Natural killer cell (primary cell): ENCODE data around the gene CPLX1. TPM values are rescaled to one million over a fixed set of nuclear protein-coding genes. Genes with fewer than 3 reads are reported as not detected.

Source experiments
- ATAC-seq, 3 donors: fragments of 150-1000 bp in 2 of 3; fragments of 200-7000 bp in 1 of 3; cut with Tn5 transposase; 1 replicate in 1 of 3; 2 replicates in 2 of 3; pipeline ENCODE4 v1.10.0; 2021; ENCODE audit warnings: mild to moderate bottlenecking in 2 of 3, moderate library complexity in 2 of 3
- DNase-seq, 2 donors: peaks; one replicate each; pipeline versions ENCODE4 v3.0.0 to v3.0.0-alpha.2; 2013 to 2021; ENCODE audit warnings: mixed read lengths in 1 of 2
- H3K27ac ChIP-seq: one replicate; pipeline ENCODE4 v1.5.1; 2013; ENCODE audit warnings: mild to moderate bottlenecking, low read length
- H3K27me3 ChIP-seq: one replicate; pipeline ENCODE4 v1.6.1; 2013; ENCODE audit warnings: low read length; ENCODE audit not compliant: control insufficient read depth, insufficient read depth
- H3K36me3 ChIP-seq: one replicate; pipeline ENCODE4 v1.6.1; 2013; ENCODE audit warnings: low read length; ENCODE audit not compliant: control insufficient read depth, insufficient read depth
- H3K4me1 ChIP-seq: one replicate; pipeline ENCODE4 v1.6.1; 2013; ENCODE audit warnings: low read length; ENCODE audit not compliant: control insufficient read depth, insufficient read depth
- H3K4me3 ChIP-seq: one replicate; pipeline ENCODE4 v1.5.1; 2013; ENCODE audit warnings: low read length
- H3K9me3 ChIP-seq: one replicate; pipeline ENCODE4 v1.6.1; 2013; ENCODE audit warnings: low read length; ENCODE audit not compliant: control insufficient read depth, insufficient read depth
- H3K27ac Mint-ChIP-seq, 2 donors: one replicate each; pipeline ENCODE4 v1.8.0; 2022; ENCODE audit warnings: mild to moderate bottlenecking in 2 of 2, mixed read lengths in 2 of 2, moderate library complexity in 1 of 2
- H3K27me3 Mint-ChIP-seq, 2 donors: one replicate each; pipeline ENCODE4 v1.8.0; 2022; ENCODE audit warnings: low read depth in 2 of 2, mixed read lengths in 2 of 2
- H3K36me3 Mint-ChIP-seq: one replicate; pipeline ENCODE4 v1.8.0; 2022; ENCODE audit warnings: mixed read lengths
- H3K4me1 Mint-ChIP-seq, 2 donors: one replicate each; pipeline ENCODE4 v1.8.0; 2022; ENCODE audit warnings: mixed read lengths in 2 of 2
- H3K4me3 Mint-ChIP-seq: one replicate; pipeline ENCODE4 v1.8.0; 2022; ENCODE audit warnings: mild to moderate bottlenecking, moderate library complexity, mixed read lengths
- H3K9me3 Mint-ChIP-seq, 2 donors: one replicate each; pipeline ENCODE4 v1.8.0; 2022; ENCODE audit warnings: mixed read lengths in 2 of 2
- CTCF ChIP-seq: fragments of 200-600 bp; IDR thresholded peaks from one replicate; pipeline ENCODE4 v1.8.0; 2022; ENCODE audit warnings: antibody characterized with exemption
- WGBS: methylation state at CpG from one replicate; pipeline ENCODE4 v1.1.7; 2013; ENCODE audit warnings: missing lambda C conversion rate; ENCODE audit not compliant: insufficient coverage; 5-methylcytosine and 5-hydroxymethylcytosine counted together
- intact Hi-C: fragments of 100-400 bp; cut with micrococcal nuclease; formaldehyde crosslinking; loops from one replicate; pipeline ENCODE4 v1.14.2; 2022
- total RNA-seq, 4 donors: library from RNA; stranded (reverse); fragments of 120-200 nt in 1 of 4; gene quantifications; one replicate each; pipeline versions ENCODE4 v1.2.3 to v1.2.4, GENCODE V29; 2013 to 2022

Gene CPLX1
- total RNA-seq, 3 donors from 2014 or later (not counting 1 experiment from before 2014, with no cell fraction given) = not detected

DNA sequence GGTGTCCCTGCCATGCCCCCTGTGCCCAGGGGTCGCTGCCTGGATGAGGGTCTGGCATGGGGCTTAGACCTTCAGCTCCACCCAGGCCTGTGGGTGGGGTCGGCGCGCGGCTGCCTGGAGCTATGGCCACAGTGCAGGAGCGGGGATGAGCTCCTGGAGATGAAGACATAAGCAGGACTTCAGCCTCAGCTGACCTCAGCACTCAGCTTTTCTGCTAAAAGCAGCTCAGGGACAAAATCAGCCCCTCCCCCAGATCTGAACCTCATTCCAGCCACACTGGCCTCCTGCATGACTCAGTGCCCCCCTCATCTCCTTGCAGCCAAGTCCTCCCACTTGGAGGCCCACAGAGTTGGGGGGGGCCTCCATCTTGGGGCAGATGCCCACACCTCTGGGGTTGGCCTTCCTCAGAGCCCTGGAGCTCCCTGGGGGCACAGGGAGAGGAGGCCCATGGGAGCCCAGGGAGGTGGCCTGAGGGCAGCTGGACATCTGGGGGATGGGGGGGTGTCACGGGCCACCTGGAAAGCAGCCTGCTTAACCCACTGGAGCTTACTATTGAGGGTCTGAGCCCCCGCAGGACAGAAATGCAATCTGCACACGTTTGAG, 19.4 kb upstream of the CPLX1 start:
- Histone ChIP-seq H3K27ac (no peak overlapping the region), H3K4me1 (no peaks in the 10 kb centered on the region), H3K27me3 (no peaks in the 10 kb centered on the region), H3K36me3 (peaks cover 12% of the 10 kb centered on the region), H3K4me3 (no peak overlapping the region), H3K9me3 (no peaks in the 10 kb centered on the region)
- Mint-ChIP-seq H3K4me1 (peaks cover 0 to 5% of the 10 kb centered on the region in 2 donors), H3K4me3 (no peak overlapping the region), H3K27ac (no peak overlapping the region), H3K36me3 (no peaks in the 10 kb centered on the region), H3K9me3 (no peaks in the 10 kb centered on the region), H3K27me3 (no peaks in the 10 kb centered on the region)
- DNase-seq (no peak), ATAC-seq (no peak)
- no peak for TF ChIP-seq CTCF
- 91% methylated on average over 9 of the region's 9 CpGs for WGBS
- intact Hi-C loops = no loop called here

DNA sequence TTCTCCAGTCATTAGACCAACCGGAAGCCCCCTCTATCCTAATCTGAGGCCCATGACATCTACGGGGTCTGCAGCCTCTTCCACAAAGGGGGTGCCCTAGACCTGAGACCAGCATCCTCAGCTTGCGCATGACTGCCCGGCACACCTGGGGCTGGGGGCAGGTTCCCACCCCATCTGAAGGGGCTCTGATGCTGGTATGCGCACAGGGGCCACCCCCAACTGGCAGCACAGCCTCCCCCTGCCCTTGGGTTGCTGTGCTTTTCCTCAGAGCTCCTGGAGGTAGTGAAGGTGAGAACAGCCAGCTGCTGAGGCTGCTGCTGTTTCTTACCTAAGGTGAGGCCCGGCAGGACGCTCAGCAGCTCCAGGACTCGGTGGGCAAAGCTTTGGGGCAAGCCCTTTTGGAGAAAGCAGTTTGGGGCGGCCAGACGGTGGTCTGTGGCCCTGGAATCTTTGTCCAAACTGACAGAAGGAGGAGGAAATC, 18.9 kb upstream of the CPLX1 start:
- Histone ChIP-seq H3K4me1 (no peaks in the 10 kb centered on the region), H3K9me3 (no peaks in the 10 kb centered on the region), H3K36me3 (peaks cover 8% of the 10 kb centered on the region), H3K27ac (no peak overlapping the region), H3K27me3 (no peaks in the 10 kb centered on the region), H3K4me3 (no peak overlapping the region)
- no peak overlapping the region for H3K27ac Mint-ChIP-seq
- ATAC-seq (no peak), DNase-seq (no peak)
- 96% methylated on average over 10 of the region's 10 CpGs for WGBS
- no peak overlapping the region for H3K4me3 Mint-ChIP-seq
- no peaks in the 10 kb centered on the region for H3K27me3 Mint-ChIP-seq
- H3K36me3 Mint-ChIP-seq = no peaks in the 10 kb centered on the region
- no peaks in the 10 kb centered on the region for H3K9me3 Mint-ChIP-seq
- no peak for TF ChIP-seq CTCF
- peaks cover 0 to 5% of the 10 kb centered on the region in 2 donors for H3K4me1 Mint-ChIP-seq
- intact Hi-C loops = no loop called here

DNA sequence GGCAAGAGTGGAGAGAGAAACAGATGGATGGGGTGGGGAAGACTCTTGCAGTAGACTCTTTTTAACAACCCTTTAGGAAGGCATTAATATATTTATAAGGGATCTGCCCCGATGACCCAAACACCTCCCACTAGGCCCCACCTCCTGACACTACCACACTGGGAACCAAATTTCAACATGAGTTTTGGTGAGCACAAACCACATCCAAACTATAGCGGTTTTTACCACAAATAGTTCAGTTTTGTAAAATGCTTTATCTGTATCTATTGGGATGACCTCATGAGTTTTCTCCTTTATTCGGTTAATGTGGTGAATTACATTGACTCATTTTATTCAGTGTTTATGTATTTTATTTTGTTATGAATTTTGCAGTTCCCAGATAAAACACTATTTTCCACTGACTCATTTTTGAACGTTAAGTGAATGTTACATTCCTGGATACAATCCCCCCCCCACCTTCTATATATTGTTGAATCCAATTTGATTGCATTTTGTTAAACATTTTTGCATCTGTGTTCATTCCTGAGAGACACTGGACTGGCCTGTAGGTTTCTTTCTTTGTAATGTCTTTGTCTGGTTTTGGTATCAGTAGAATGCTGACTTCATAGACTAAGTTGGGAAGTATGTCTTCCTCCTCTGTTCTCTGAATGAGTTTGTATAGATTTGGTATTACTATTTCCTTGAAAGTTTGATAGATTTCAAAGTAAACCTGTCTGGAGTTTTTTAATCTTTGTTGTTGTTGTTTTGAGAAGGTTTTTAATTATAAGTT, 13.9 kb upstream of the CPLX1 start:
- no peaks in the 10 kb centered on the region for H3K36me3 ChIP-seq
- H3K27me3 ChIP-seq = no peaks in the 10 kb centered on the region
- WGBS = 80% methylated on average over 1 of the region's 4 CpGs

More for the DNA sequence above, 13.9 kb upstream of the CPLX1 start:
- Mint-ChIP-seq H3K4me3 (no peak overlapping the region), H3K4me1 (no peaks in the 10 kb centered on the region), H3K9me3 (peaks cover 0 to 3% of the 10 kb centered on the region in 2 donors), H3K27ac (no peak overlapping the region), H3K36me3 (no peaks in the 10 kb centered on the region), H3K27me3 (no peaks in the 10 kb centered on the region)
- DNase-seq = no peak
- peaks cover 8% of the 10 kb centered on the region for H3K4me1 ChIP-seq
- intact Hi-C loops = no loop called here
- no peak for ATAC-seq
- no peak overlapping the region for H3K27ac ChIP-seq
- no peak for TF ChIP-seq CTCF
- H3K9me3 ChIP-seq = peaks cover 9% of the 10 kb centered on the region
- H3K4me3 ChIP-seq = no peak overlapping the region
